ENCODE data around the gene LDLRAD3.
"Not testable (repeated sequence)": the region's sequence is repeated elsewhere in the genome, so short reads cannot be mapped to it uniquely, and the experiment has no call there.

Gene LDLRAD3

GRCh38 chr11:36177836-36178235 is 234.0 kb downstream of the LDLRAD3 start:
- no peak for DNase-seq

GRCh38 chr11:36186340-36187175 is 242.7 kb downstream of the LDLRAD3 start:
- DNase-seq = peak; percentile 69 to 95

- DNase-seq = no peak
These were observed 243.8 kb downstream of the LDLRAD3 start for GRCh38 chr11:36187622-36188021.

- not testable (repeated sequence) for DNase-seq
These were observed 245.9 kb downstream of the LDLRAD3 start for GRCh38 chr11:36189735-36190134.

- DNase-seq = no peak
These were observed 248.1 kb downstream of the LDLRAD3 start for GRCh38 chr11:36191941-36192340.

GRCh38 chr11:36192425-36193289 is 248.8 kb downstream of the LDLRAD3 start:
- no peak for DNase-seq

GRCh38 chr11:36193290-36193619 is 249.4 kb downstream of the LDLRAD3 start:
- no peak for DNase-seq

- no peak for DNase-seq
These were observed 249.9 kb downstream of the LDLRAD3 start for GRCh38 chr11:36193721-36194120.

GRCh38 chr11:36195496-36196354 is 251.9 kb downstream of the LDLRAD3 start:
- peak; percentile 40 to 80 for DNase-seq

GRCh38 chr11:36196411-36196998 is 252.6 kb downstream of the LDLRAD3 start:
- DNase-seq = peak in 1 of 2 experiments; percentile 28

- no peak for DNase-seq
These were observed 257.5 kb downstream of the LDLRAD3 start for GRCh38 chr11:36201411-36201810.

- DNase-seq = no peak
These were observed 261.7 kb downstream of the LDLRAD3 start for GRCh38 chr11:36205536-36205935.

- no peak for DNase-seq
These were observed 266.7 kb downstream of the LDLRAD3 start for GRCh38 chr11:36210529-36210928.

- no peak for DNase-seq
These were observed 268.0 kb downstream of the LDLRAD3 start for GRCh38 chr11:36211761-36212430.

- DNase-seq = peak; percentile 33 to 94
These were observed 268.9 kb downstream of the LDLRAD3 start for GRCh38 chr11:36212564-36213392.

- DNase-seq = no peak
These were observed 269.6 kb downstream of the LDLRAD3 start for GRCh38 chr11:36213393-36213840.

GRCh38 chr11:36214480-36214879 is 270.6 kb downstream of the LDLRAD3 start:
- DNase-seq = no peak

- DNase-seq = no peak
These were observed 271.3 kb downstream of the LDLRAD3 start for GRCh38 chr11:36214976-36215692.

- DNase-seq = no peak
These were observed 271.8 kb downstream of the LDLRAD3 start for GRCh38 chr11:36215693-36216060.

GRCh38 chr11:36216061-36216615 is 272.3 kb downstream of the LDLRAD3 start:
- no peak for DNase-seq
